ENCODE results near the gene SLIT3.

The SLIT3 gene

DNA sequence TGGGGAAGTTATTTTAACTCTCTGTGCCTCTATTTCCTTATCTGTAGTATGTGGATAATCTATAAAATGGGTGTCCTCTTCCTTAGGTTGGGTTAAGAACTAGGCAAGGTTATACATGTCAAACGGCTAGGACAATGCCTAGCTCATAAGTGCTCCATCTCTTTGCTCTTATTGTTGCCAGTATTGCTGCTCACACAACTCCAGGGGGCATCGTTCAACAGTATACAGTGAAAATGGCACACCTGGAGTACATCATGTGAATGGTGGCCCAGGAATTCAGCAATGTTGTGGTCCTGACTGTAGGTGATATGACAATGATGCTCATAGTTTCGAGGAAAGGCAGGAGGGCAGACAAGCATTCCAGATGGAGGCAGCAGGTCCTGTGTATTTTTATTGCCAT is 30.1 kb downstream of the SLIT3 start:
- H3K4me3 Mint-ChIP-seq, result no peak overlapping the region
- H3K4me1 Mint-ChIP-seq (ENCODE audit: low read depth), result no peaks in the 10 kb centered on the region
- H3K27me3 Mint-ChIP-seq (ENCODE audit: low read depth), result no peaks in the 10 kb centered on the region
- H3K36me3 Mint-ChIP-seq (ENCODE audit: low read depth), result no peaks in the 10 kb centered on the region
- H3K9me3 Mint-ChIP-seq, result no peaks in the 10 kb centered on the region
- no peak for DNase-seq (ENCODE audit: low spot score)
- no peak overlapping the region for H3K27ac Mint-ChIP-seq

DNA sequence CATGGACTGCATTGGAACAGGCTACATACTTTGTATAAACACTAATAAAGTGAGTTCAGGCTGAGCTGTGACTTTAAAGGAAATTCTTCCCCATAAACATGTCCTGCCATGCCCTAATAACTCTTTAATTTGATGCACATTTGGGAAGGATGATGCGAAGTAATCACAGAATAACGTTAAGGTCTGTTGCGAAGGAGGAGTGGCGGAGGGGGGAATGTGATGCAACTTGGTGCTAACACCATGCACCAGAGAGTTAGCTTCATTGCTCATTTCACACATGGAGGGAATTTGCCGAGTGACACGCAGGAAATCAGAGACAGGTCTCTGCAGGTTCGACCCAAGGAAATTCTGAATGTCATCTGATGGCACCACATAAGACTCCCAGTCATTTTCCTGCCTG is 32.9 kb downstream of the SLIT3 start:
- no peaks in the 10 kb centered on the region for H3K9me3 Mint-ChIP-seq
- H3K27me3 Mint-ChIP-seq (ENCODE audit: low read depth), result no peaks in the 10 kb centered on the region
- no peaks in the 10 kb centered on the region for H3K36me3 Mint-ChIP-seq (ENCODE audit: low read depth)
- H3K4me1 Mint-ChIP-seq (ENCODE audit: low read depth), result no peaks in the 10 kb centered on the region
- H3K4me3 Mint-ChIP-seq, result no peak overlapping the region
- no peak overlapping the region for H3K27ac Mint-ChIP-seq
- DNase-seq (ENCODE audit: low spot score), result no peak

DNA sequence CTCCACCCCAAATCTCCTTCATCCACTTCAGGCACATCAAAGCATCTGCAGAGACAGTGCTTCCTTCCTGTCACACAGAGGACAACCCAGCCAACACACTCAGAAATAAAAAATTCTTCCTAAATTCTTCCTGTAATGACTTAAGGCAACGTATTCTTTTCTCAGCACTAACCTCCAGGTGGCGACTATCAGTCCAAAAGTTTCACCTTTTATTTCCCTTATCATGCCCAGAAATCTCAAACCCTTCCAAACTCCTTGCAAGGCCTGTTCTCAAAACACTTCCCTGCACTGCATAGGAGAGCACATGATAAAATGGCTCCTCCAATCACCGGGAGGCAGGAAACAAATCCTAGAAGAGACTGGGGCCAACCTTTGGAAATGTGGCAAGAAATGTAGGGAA is 35.1 kb downstream of the SLIT3 start:
- Mint-ChIP-seq H3K4me3 (no peak overlapping the region), H3K4me1 (ENCODE audit: low read depth) (no peaks in the 10 kb centered on the region), H3K27me3 (ENCODE audit: low read depth) (no peaks in the 10 kb centered on the region), H3K9me3 (no peaks in the 10 kb centered on the region), H3K36me3 (ENCODE audit: low read depth) (no peaks in the 10 kb centered on the region), H3K27ac (no peak overlapping the region)
- no peak for DNase-seq (ENCODE audit: low spot score)

DNA sequence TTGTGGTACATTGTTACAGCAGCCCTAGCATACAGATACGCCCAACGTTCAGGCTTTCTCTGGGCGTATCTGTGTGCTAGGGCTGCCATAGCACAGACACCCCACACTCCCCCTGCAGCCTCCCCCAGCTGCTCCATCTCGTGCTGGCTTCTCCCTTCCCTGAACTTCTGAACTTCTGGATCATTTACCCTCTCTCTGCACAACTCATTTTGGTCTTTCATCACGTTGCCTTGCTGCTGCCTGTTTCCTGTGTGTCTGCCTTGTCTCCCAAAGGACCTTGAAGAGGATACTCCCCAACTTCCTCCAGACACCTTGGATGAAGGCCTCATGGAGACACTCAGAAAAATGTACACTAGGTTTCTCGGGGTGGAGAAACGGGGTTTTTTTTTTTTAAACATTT is 37.3 kb downstream of the SLIT3 start:
- H3K4me3 Mint-ChIP-seq, result no peak overlapping the region
- H3K27me3 Mint-ChIP-seq (ENCODE audit: low read depth), result no peaks in the 10 kb centered on the region
- no peaks in the 10 kb centered on the region for H3K9me3 Mint-ChIP-seq
- no peaks in the 10 kb centered on the region for H3K36me3 Mint-ChIP-seq (ENCODE audit: low read depth)
- H3K4me1 Mint-ChIP-seq (ENCODE audit: low read depth), result no peaks in the 10 kb centered on the region
- no peak overlapping the region for H3K27ac Mint-ChIP-seq
- no peak for DNase-seq (ENCODE audit: low spot score)

DNA sequence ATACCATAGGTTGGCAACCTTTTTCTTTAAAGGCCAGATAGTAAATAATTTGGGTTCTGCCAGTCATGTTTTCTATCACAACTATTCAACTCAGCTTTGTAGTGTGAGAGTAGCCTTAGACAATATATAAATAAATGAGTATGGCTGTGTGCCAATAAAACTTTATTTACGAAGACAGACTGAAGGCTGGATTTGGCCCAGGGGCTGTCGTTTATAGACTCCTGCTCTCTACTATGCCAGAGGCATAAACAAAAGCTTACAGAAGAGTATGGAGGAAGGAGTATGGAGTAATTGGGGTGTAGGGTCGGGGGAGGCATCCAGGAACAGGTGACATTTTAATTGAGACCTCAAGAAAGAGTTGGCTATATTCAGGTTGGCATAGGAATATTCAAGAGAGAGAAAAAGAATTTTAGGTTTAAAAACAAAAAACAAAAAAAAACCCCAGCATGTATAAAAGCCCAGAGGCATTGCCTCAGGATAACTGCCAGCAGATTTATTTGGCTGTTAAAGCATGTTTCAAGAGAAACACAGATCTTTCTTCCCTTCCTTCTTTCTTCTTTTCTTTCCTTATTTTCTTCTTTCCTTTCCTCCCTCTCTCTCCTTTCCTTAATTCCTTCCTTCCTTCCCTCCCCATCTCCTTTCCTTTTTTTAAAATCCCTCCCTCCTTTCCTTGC is 39.9 kb downstream of the SLIT3 start:
- Mint-ChIP-seq H3K27ac (no peak overlapping the region), H3K36me3 (ENCODE audit: low read depth) (no peaks in the 10 kb centered on the region)

DNA sequence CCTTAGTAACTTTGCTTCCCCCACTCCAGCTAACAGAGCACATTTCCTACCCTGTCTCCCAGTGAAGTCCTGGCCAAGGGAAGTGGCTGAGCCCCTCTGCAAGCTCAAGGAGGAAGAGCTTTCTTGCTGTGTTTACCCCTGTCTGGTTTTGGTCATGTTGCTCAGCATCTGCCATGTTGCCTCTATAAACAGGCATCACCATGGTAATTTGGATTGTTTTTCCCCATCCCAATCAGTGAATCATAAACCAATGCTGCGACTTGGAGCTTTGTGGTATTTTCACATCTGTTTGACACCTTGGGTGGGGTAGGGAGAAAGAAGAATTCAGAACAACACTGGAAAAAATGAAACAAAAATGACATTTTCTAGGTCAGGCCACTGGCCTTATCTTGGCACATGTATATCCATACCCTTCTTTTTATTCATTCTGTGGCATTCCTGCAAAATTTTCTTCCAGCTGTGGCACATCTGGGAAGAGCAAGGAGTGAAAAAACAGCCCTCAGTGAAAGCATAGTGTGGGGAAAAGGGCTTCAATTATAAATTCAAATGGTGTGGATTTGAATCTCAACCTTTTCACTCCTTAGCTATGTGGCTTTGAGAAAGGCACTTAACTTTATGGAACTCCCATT is 42.5 kb downstream of the SLIT3 start:
- H3K27me3 Mint-ChIP-seq (ENCODE audit: low read depth), result no peaks in the 10 kb centered on the region
- no peaks in the 10 kb centered on the region for H3K4me1 Mint-ChIP-seq (ENCODE audit: low read depth)
- H3K36me3 Mint-ChIP-seq (ENCODE audit: low read depth), result no peaks in the 10 kb centered on the region
- no peak overlapping the region for H3K4me3 Mint-ChIP-seq
- no peaks in the 10 kb centered on the region for H3K9me3 Mint-ChIP-seq
- H3K27ac Mint-ChIP-seq, result no peak overlapping the region
- DNase-seq (ENCODE audit: low spot score), result no peak

More for the DNA sequence above, 39.9 kb downstream of the SLIT3 start:
- Mint-ChIP-seq H3K4me3 (no peak overlapping the region), H3K4me1 (ENCODE audit: low read depth) (no peaks in the 10 kb centered on the region), H3K9me3 (no peaks in the 10 kb centered on the region), H3K27me3 (ENCODE audit: low read depth) (no peaks in the 10 kb centered on the region)
- DNase-seq (ENCODE audit: low spot score), result no peak

DNA sequence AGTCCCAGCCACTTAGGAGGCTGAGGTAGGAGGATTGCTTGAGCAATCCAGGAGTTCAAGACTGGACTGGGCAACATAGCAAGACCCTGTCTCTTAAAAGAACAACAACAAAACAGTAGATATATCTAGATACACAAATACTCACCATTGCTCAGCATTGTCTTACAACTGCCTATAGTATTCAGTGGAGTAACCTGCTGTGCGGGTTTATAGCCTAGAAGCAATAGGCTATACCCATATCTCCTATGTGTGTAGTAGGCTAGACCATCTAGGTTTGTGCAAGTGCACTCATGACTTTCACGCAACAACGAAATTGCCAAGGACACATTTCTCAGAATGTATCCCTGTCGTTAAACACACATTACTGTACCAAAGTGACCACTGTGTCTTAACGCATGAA is 44.7 kb downstream of the SLIT3 start:
- Mint-ChIP-seq H3K4me3 (no peak overlapping the region), H3K4me1 (ENCODE audit: low read depth) (no peaks in the 10 kb centered on the region), H3K27me3 (ENCODE audit: low read depth) (no peaks in the 10 kb centered on the region), H3K27ac (no peak overlapping the region), H3K9me3 (no peaks in the 10 kb centered on the region), H3K36me3 (ENCODE audit: low read depth) (no peaks in the 10 kb centered on the region)
- DNase-seq (ENCODE audit: low spot score), result no peak

DNA sequence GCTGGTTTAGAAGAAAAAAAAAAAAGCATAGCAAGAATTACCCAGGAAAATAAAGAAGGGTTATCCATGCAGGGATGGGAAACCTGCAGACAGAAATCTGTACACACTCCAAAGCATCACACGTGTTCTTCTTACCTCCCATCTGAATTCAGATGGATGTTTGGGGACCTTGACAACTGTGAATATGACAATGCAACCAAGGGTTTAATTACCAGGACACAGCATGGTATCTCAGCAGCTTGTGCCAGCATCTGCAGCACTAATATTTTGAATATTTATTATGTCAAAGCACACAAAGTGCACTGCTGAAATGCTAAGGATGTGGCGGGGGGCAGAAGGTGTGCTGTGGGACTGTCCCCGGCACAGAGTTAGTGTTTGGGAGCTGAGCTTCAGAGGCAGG is 47.9 kb downstream of the SLIT3 start:
- Mint-ChIP-seq H3K27me3 (ENCODE audit: low read depth) (no peaks in the 10 kb centered on the region), H3K36me3 (ENCODE audit: low read depth) (no peaks in the 10 kb centered on the region), H3K4me3 (no peak overlapping the region), H3K4me1 (ENCODE audit: low read depth) (no peaks in the 10 kb centered on the region), H3K27ac (no peak overlapping the region), H3K9me3 (no peaks in the 10 kb centered on the region)
- DNase-seq (ENCODE audit: low spot score), result no peak

DNA sequence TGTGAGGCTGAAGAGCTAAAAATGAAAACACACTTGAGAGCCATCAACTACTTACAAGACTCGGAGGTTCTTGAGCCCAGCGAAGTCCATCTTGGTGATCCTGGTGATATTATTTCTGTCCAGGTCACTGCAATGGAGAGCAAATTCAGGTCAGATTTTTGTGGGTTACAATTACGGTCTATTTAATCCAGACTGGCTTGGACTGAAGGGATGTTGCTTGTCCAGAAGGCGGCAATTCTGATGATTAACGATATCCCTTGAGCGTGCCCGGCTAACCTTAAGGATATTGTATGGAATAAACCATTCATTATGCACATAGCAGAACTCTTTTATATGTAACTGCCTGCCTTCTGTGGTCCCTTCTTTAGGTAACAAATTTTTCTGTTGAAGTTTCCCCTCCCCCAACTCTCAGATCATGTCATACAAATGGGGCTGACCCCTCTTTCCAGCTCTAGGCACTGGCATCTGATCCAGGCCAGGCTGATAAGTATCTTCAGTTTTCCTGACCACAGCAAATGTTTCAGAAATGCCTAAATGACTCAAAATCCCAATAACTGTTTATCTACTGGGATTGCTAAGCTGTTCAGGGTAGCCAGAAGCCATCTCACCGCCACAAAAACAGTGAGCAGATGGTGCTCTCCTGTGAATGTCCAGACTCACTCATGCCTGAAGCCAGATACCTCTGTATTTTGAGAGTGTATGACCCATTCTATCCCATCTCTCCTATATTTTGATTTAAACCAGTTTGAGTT is 49.4 kb downstream of the SLIT3 start:
- no peaks in the 10 kb centered on the region for H3K27me3 Mint-ChIP-seq (ENCODE audit: low read depth)
- no peaks in the 10 kb centered on the region for H3K4me1 Mint-ChIP-seq (ENCODE audit: low read depth)
- H3K36me3 Mint-ChIP-seq (ENCODE audit: low read depth), result no peaks in the 10 kb centered on the region
- no peak overlapping the region for H3K4me3 Mint-ChIP-seq
- DNase-seq (ENCODE audit: low spot score), result no peak
- H3K9me3 Mint-ChIP-seq, result no peaks in the 10 kb centered on the region
- H3K27ac Mint-ChIP-seq, result no peak overlapping the region

DNA sequence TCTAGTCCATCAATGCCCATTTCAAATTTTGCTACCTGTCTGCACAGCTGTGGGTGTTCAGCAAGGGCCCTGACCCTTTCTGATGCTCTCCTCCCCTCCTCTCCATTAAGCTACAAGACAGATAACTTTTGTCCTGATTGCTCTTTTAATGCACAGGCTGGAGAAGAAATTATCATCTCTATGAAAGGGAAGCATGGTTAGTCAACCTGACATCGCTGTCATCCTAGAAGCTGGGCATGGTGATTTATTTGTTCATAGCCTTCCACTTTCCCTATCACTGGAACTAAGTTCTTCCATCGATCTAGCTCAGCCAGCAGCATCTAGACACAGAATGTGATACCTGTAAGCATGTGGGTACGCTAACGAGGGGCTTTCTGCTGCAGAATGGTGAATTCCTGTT is 50.1 kb downstream of the SLIT3 start:
- H3K27ac Mint-ChIP-seq, result no peak overlapping the region
- DNase-seq (ENCODE audit: low spot score), result no peak
- no peaks in the 10 kb centered on the region for H3K4me1 Mint-ChIP-seq (ENCODE audit: low read depth)
- H3K36me3 Mint-ChIP-seq (ENCODE audit: low read depth), result no peaks in the 10 kb centered on the region
- H3K27me3 Mint-ChIP-seq (ENCODE audit: low read depth), result no peaks in the 10 kb centered on the region
- no peaks in the 10 kb centered on the region for H3K9me3 Mint-ChIP-seq
- no peak overlapping the region for H3K4me3 Mint-ChIP-seq

DNA sequence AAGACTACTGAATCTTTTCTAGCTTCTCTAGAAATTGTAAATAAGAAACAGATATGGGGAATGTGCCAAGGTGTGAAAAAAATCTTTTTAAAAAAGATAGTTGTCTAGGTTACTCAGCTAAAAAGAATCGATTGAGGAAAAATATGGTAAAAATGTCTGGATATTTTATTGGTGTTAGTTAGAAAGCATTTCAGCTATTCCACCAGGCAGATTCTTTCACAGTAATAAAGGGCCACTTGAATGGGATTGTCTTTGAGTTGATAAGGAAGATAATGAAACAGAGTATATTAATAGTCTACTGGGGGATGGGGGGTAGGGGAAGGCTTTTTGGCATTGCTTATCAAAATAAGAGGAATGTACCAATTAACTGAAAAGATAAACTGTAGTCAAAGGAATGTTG is 51.9 kb downstream of the SLIT3 start:
- Mint-ChIP-seq H3K4me3 (no peak overlapping the region), H3K4me1 (ENCODE audit: low read depth) (no peaks in the 10 kb centered on the region), H3K9me3 (no peaks in the 10 kb centered on the region), H3K27me3 (ENCODE audit: low read depth) (no peaks in the 10 kb centered on the region), H3K27ac (no peak overlapping the region), H3K36me3 (ENCODE audit: low read depth) (no peaks in the 10 kb centered on the region)
- DNase-seq (ENCODE audit: low spot score), result no peak

DNA sequence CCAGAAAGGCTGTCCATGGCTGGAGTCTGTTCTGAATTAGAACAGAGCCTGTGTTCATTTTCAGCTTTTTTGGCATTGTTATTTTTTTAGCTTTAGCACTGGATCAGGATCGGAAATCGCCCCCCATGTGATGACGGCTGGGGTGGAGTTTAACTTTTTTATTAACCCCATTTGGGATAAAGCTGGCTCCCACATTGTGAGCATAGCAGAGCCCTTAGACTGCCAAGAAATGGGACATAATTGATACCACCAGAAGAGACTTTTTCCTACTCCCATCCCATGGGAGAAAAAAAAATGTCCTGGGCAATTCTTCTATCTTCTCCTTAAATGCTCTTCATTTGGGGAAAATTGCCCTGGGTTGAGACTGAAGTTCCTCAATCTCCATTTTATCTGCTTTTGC is 52.4 kb downstream of the SLIT3 start:
- no peaks in the 10 kb centered on the region for H3K27me3 Mint-ChIP-seq (ENCODE audit: low read depth)
- H3K4me3 Mint-ChIP-seq, result no peak overlapping the region
- H3K36me3 Mint-ChIP-seq (ENCODE audit: low read depth), result no peaks in the 10 kb centered on the region
- no peaks in the 10 kb centered on the region for H3K4me1 Mint-ChIP-seq (ENCODE audit: low read depth)
- H3K27ac Mint-ChIP-seq, result no peak overlapping the region
- no peak for DNase-seq (ENCODE audit: low spot score)
- H3K9me3 Mint-ChIP-seq, result no peaks in the 10 kb centered on the region

DNA sequence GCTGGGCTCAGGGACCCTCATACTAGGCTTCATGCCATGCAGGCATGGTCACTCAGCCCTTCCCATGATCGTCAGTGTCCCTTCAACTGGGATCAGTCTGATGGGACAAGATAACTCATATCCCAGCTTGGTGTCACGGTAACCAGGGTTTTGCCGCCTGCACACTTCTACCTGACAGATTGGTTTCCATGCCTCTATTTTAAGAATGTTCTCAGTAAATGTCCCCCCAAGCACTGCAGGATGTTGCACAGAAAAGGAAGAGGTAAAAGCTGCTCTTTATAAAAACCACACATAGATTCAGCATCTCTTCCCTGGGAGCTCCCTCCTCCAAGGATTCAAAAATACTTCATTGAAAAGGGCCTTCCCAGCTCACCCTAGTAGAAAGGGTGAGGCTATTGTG is 56.1 kb downstream of the SLIT3 start:
- no peaks in the 10 kb centered on the region for H3K27me3 Mint-ChIP-seq (ENCODE audit: low read depth)
- H3K9me3 Mint-ChIP-seq, result peaks cover 8% of the 10 kb centered on the region
- H3K36me3 Mint-ChIP-seq (ENCODE audit: low read depth), result no peaks in the 10 kb centered on the region
- H3K27ac Mint-ChIP-seq, result no peak overlapping the region
- DNase-seq (ENCODE audit: low spot score), result no peak
- H3K4me3 Mint-ChIP-seq, result no peak overlapping the region
- H3K4me1 Mint-ChIP-seq (ENCODE audit: low read depth), result no peaks in the 10 kb centered on the region

DNA sequence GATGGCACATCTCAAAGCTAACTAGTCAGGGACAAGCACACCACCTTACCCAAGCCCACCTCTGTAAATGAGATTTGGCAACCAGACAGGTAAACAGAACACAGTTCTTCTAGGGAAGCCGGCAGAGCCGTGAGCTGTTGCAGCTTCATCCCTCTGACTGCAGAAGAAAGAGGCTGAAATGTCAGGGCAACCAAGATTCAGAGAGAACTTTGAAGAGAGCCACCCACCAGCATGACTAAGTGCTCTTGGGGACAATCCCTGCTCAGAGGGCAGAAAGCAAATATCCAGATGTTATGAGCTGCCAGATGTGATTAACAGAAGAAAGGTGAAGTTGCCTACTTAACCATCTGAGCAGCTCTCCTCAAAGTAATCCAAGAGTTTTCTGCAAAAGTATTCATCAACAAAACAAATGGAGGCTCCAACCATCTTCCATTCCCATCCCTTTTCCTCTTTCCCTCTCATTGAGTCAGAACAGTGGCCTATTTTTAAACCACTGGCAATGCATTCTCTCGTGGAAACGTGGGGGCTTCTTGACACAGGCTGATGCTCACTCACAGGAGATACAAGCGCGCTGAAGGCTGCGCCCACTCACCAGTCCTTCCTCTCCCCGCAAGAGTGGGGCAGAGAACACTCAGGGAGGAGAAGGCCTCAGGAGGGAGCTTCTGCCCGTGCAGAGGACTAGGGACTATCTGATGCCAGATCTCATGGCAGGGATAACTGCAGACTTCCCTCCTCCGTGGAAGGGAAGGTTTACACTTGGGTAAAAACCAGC is 57.1 kb downstream of the SLIT3 start:
- H3K27ac Mint-ChIP-seq, result no peak overlapping the region

More for the DNA sequence above, 57.1 kb downstream of the SLIT3 start:
- H3K4me1 Mint-ChIP-seq (ENCODE audit: low read depth), result no peaks in the 10 kb centered on the region
- H3K9me3 Mint-ChIP-seq, result peaks cover 14% of the 10 kb centered on the region
- no peak overlapping the region for H3K4me3 Mint-ChIP-seq
- DNase-seq (ENCODE audit: low spot score), result no peak
- no peaks in the 10 kb centered on the region for H3K36me3 Mint-ChIP-seq (ENCODE audit: low read depth)
- no peaks in the 10 kb centered on the region for H3K27me3 Mint-ChIP-seq (ENCODE audit: low read depth)

Data from T-helper 2 cell treated with Interferon-gamma antibody and Interleukin-4, amounts not matched to agents 5 μg/mL and 100 μg/mL, for 36 hours (primary cell).